ENCODE results near the gene RSRC1. TPM values are rescaled to one million over a fixed set of nuclear protein-coding genes. Genes with fewer than 3 reads are reported as not detected.

Gene RSRC1
- total RNA-seq, 1 donor from 2014 or later = 28.5 TPM

- no peak overlapping the region for H3K4me3 ChIP-seq (ENCODE audit: insufficient read depth, low read depth, low read length)
- TF ChIP-seq EZH2 (IDR thresholded peaks at IDR 0.05; ENCODE audit: insufficient read depth, low read length) (no peak), CTCF (IDR thresholded peaks at IDR 0.05; ENCODE audit: insufficient read depth, low read depth, low read length) (no peak)
- no peaks in the 10 kb centered on the region for H3K79me2 ChIP-seq (ENCODE audit: insufficient read depth, low read length)
- no peaks in the 10 kb centered on the region for H3K36me3 Mint-ChIP-seq (ENCODE audit: low read depth, unreplicated experiment)
- no peak overlapping the region for H3K4me2 ChIP-seq (ENCODE audit: low read length)
- H3K27ac Mint-ChIP-seq (ENCODE audit: unreplicated experiment) = no peak overlapping the region
- FAIRE-seq (no peak), DNase-seq (ENCODE audit: low read depth) (no peak)
- no peaks in the 10 kb centered on the region for H4K20me1 ChIP-seq (ENCODE audit: insufficient read depth, low read length)
- H3K9me3 Mint-ChIP-seq (ENCODE audit: unreplicated experiment) = no peaks in the 10 kb centered on the region
- H3K36me3 ChIP-seq (ENCODE audit: insufficient read depth, low read length) = no peaks in the 10 kb centered on the region
- no peaks in the 10 kb centered on the region for H3K4me1 ChIP-seq (ENCODE audit: insufficient read depth, low read length)
- H3K27me3 Mint-ChIP-seq (ENCODE audit: low read depth, unreplicated experiment) = no peaks in the 10 kb centered on the region
- no peak overlapping the region for H2AFZ ChIP-seq (ENCODE audit: low read depth, low read length)
- no peak overlapping the region for H3K9ac ChIP-seq (ENCODE audit: low read length)
- H3K4me1 Mint-ChIP-seq (ENCODE audit: low read depth, unreplicated experiment) = no peaks in the 10 kb centered on the region
- no peaks in the 10 kb centered on the region for H3K27me3 ChIP-seq (ENCODE audit: insufficient read depth, low read length)
- H3K9me3 ChIP-seq (ENCODE audit: insufficient read depth, low read depth, low read length) = no peaks in the 10 kb centered on the region
- no peak overlapping the region for H3K4me3 Mint-ChIP-seq (ENCODE audit: unreplicated experiment)
- no peak overlapping the region for H3K27ac ChIP-seq (ENCODE audit: low read depth, low read length)
Observed at GRCh38 chr3:158403013-158403412, 293.1 kb downstream of the RSRC1 start.

GRCh38 chr3:158404131-158404718 is 294.3 kb downstream of the RSRC1 start:
- DNase-seq (ENCODE audit: low read depth) (no peak), FAIRE-seq (no peak)
- H3K9me3 Mint-ChIP-seq (ENCODE audit: unreplicated experiment) = no peaks in the 10 kb centered on the region
- no peak overlapping the region for H3K4me3 Mint-ChIP-seq (ENCODE audit: unreplicated experiment)
- Histone ChIP-seq H3K27ac (ENCODE audit: low read depth, low read length) (no peak overlapping the region), H3K27me3 (ENCODE audit: insufficient read depth, low read length) (no peaks in the 10 kb centered on the region), H3K79me2 (ENCODE audit: insufficient read depth, low read length) (no peaks in the 10 kb centered on the region), H3K9me3 (ENCODE audit: insufficient read depth, low read depth, low read length) (no peaks in the 10 kb centered on the region), H3K36me3 (ENCODE audit: insufficient read depth, low read length) (no peaks in the 10 kb centered on the region), H3K4me2 (ENCODE audit: low read length) (no peak overlapping the region), H3K9ac (ENCODE audit: low read length) (no peak overlapping the region), H2AFZ (ENCODE audit: low read depth, low read length) (no peak overlapping the region), H3K4me3 (ENCODE audit: insufficient read depth, low read depth, low read length) (no peak overlapping the region), H3K4me1 (ENCODE audit: insufficient read depth, low read length) (no peaks in the 10 kb centered on the region), H4K20me1 (ENCODE audit: insufficient read depth, low read length) (no peaks in the 10 kb centered on the region)
- no peaks in the 10 kb centered on the region for H3K36me3 Mint-ChIP-seq (ENCODE audit: low read depth, unreplicated experiment)
- H3K27ac Mint-ChIP-seq (ENCODE audit: unreplicated experiment) = no peak overlapping the region
- no peaks in the 10 kb centered on the region for H3K4me1 Mint-ChIP-seq (ENCODE audit: low read depth, unreplicated experiment)
- no peaks in the 10 kb centered on the region for H3K27me3 Mint-ChIP-seq (ENCODE audit: low read depth, unreplicated experiment)
- no peak for TF ChIP-seq EZH2 (IDR thresholded peaks at IDR 0.05; ENCODE audit: insufficient read depth, low read length)

GRCh38 chr3:158405507-158405906 is 295.6 kb downstream of the RSRC1 start:
- Histone ChIP-seq H3K4me3 (ENCODE audit: insufficient read depth, low read depth, low read length) (no peak overlapping the region), H3K27ac (ENCODE audit: low read depth, low read length) (no peak overlapping the region), H3K9ac (ENCODE audit: low read length) (no peak overlapping the region), H2AFZ (ENCODE audit: low read depth, low read length) (no peak overlapping the region), H3K79me2 (ENCODE audit: insufficient read depth, low read length) (no peaks in the 10 kb centered on the region), H3K4me1 (ENCODE audit: insufficient read depth, low read length) (no peaks in the 10 kb centered on the region), H3K27me3 (ENCODE audit: insufficient read depth, low read length) (no peaks in the 10 kb centered on the region), H4K20me1 (ENCODE audit: insufficient read depth, low read length) (no peaks in the 10 kb centered on the region), H3K9me3 (ENCODE audit: insufficient read depth, low read depth, low read length) (no peaks in the 10 kb centered on the region), H3K4me2 (ENCODE audit: low read length) (no peak overlapping the region), H3K36me3 (ENCODE audit: insufficient read depth, low read length) (no peaks in the 10 kb centered on the region)
- Mint-ChIP-seq H3K4me3 (ENCODE audit: unreplicated experiment) (no peak overlapping the region), H3K27me3 (ENCODE audit: low read depth, unreplicated experiment) (no peaks in the 10 kb centered on the region), H3K9me3 (ENCODE audit: unreplicated experiment) (no peaks in the 10 kb centered on the region), H3K27ac (ENCODE audit: unreplicated experiment) (no peak overlapping the region), H3K36me3 (ENCODE audit: low read depth, unreplicated experiment) (no peaks in the 10 kb centered on the region), H3K4me1 (ENCODE audit: low read depth, unreplicated experiment) (no peaks in the 10 kb centered on the region)
- FAIRE-seq (no peak), DNase-seq (ENCODE audit: low read depth) (no peak)
- TF ChIP-seq EZH2 (IDR thresholded peaks at IDR 0.05; ENCODE audit: insufficient read depth, low read length) = no peak

Data from astrocyte (in vitro differentiated cells and primary cell).